Left lobe of liver (tissue), 2 donors: ENCODE results near the gene ZNF444. TPM values are rescaled to one million over a fixed set of nuclear protein-coding genes. Genes with fewer than 3 reads are reported as not detected.

Experiments
- ATAC-seq: fragments of 200-7000 bp; cut with Tn5 transposase; one replicate; pipeline ENCODE4 v1.9.1; 2020; ENCODE audit warnings: mild to moderate bottlenecking, moderate library complexity
- DNase-seq: peaks from one replicate; pipeline ENCODE4 v3.0.0-alpha.2; 2020; ENCODE audit warnings: low spot score
- total RNA-seq: library from RNA; stranded (reverse); gene quantifications from one replicate; pipeline ENCODE4 v1.2.1, GENCODE V29; 2021
- donor health status: DM: no; HTN: no; CAD: no; lungs with moderate emphysema.
- donor health status: DM: no; HTN: yes; CAD: no.

Gene ZNF444
- total RNA-seq, 1 donor from 2014 or later: 58.5 TPM

- ATAC-seq: peak; percentile 72
- peak; percentile 95 for DNase-seq
Observed at GRCh38 chr19:56120371-56121179, 20.5 kb upstream of the ZNF444 start.

- peak; percentile 82 for ATAC-seq
- DNase-seq: peak; percentile 99
Observed at GRCh38 chr19:56121180-56122167, 19.6 kb upstream of the ZNF444 start, which contains the start of gene ZNF787. Gene ZNF787 (minus strand): TSS chr19:56121295. CDS start chr19:56103217, 18,078 bp downstream.

GRCh38 chr19:56123266-56123891, 17.7 kb upstream of the ZNF444 start:
- no peak for ATAC-seq
- DNase-seq: no peak

GRCh38 chr19:56124578-56124977, 16.5 kb upstream of the ZNF444 start:
- ATAC-seq (no peak), DNase-seq (no peak)

- no peak for DNase-seq
- no peak for ATAC-seq
Observed at GRCh38 chr19:56125806-56126590, 15.1 kb upstream of the ZNF444 start.

- no peak for ATAC-seq
Observed at GRCh38 chr19:56126983-56127780, 13.9 kb upstream of the ZNF444 start.

GRCh38 chr19:56130006-56130405, 11.1 kb upstream of the ZNF444 start:
- ATAC-seq: no peak
- DNase-seq: no peak

More at GRCh38 chr19:56126983-56127780, 13.9 kb upstream of the ZNF444 start:
- DNase-seq: no peak

GRCh38 chr19:56131651-56132050, 9.4 kb upstream of the ZNF444 start:
- ATAC-seq: no peak
- DNase-seq: no peak

GRCh38 chr19:56132316-56132822, 8.7 kb upstream of the ZNF444 start:
- peak; percentile 64 for ATAC-seq
- DNase-seq: no peak

- ATAC-seq (no peak), DNase-seq (no peak)
Observed at GRCh38 chr19:56133858-56134653, 7.0 kb upstream of the ZNF444 start.

GRCh38 chr19:56134654-56134921, 6.5 kb upstream of the ZNF444 start:
- no peak for ATAC-seq
- no peak for DNase-seq

- DNase-seq: no peak
- ATAC-seq: peak; percentile 1
Observed at GRCh38 chr19:56136362-56136761, 4.7 kb upstream of the ZNF444 start.

GRCh38 chr19:56137405-56137804, 3.7 kb upstream of the ZNF444 start:
- peak; percentile 16 for ATAC-seq
- DNase-seq: peak; percentile 83

- DNase-seq (no peak), ATAC-seq (no peak)
Observed at GRCh38 chr19:56138069-56138468, 3.0 kb upstream of the ZNF444 start.

- ATAC-seq (no peak), DNase-seq (no peak)
Observed at GRCh38 chr19:56139847-56140582, 1.1 kb upstream of the ZNF444 start.

- ATAC-seq (no peak), DNase-seq (no peak)
Observed at GRCh38 chr19:56141417-56141993, 418 bp downstream of the ZNF444 start.

- ATAC-seq (peak; percentile 35), DNase-seq (peak; percentile 89)
Observed at GRCh38 chr19:56142087-56142787, 1.1 kb downstream of the ZNF444 start.
